ENCODE results near the gene ACSF3.

The ACSF3 gene

GRCh38 chr16:89093602-89094251 is at the start of gene ACSF3:
Gene ACSF3, plus strand, starts transcription at chr16:89093852. Its CDS starts 6,830 bp downstream, at chr16:89100682.
- DNase-seq = peak; percentile 38

- no peak for DNase-seq
These were observed 49.1 kb upstream of the ACSF3 start for GRCh38 chr16:89044418-89045180.

- DNase-seq = no peak
These were observed 48.4 kb upstream of the ACSF3 start for GRCh38 chr16:89045181-89045815.

GRCh38 chr16:89045881-89046280 is 47.8 kb upstream of the ACSF3 start:
- DNase-seq = no peak

- DNase-seq = no peak
These were observed 47.2 kb upstream of the ACSF3 start for GRCh38 chr16:89046491-89046890.

- DNase-seq = no peak
These were observed 46.1 kb upstream of the ACSF3 start for GRCh38 chr16:89047331-89048089.

- no peak for DNase-seq
These were observed 45.4 kb upstream of the ACSF3 start for GRCh38 chr16:89048090-89048725.

GRCh38 chr16:89048871-89049422 is 44.7 kb upstream of the ACSF3 start:
- no peak for DNase-seq

GRCh38 chr16:89049484-89050118 is 44.1 kb upstream of the ACSF3 start:
- peak; percentile 92 for DNase-seq

- DNase-seq = no peak
These were observed 43.4 kb upstream of the ACSF3 start for GRCh38 chr16:89050119-89050867.

GRCh38 chr16:89050868-89051311 is 42.8 kb upstream of the ACSF3 start:
- DNase-seq = no peak

- peak; percentile 85 for DNase-seq
These were observed 42.0 kb upstream of the ACSF3 start for GRCh38 chr16:89051521-89052166.

- DNase-seq = peak; percentile 34
These were observed 41.3 kb upstream of the ACSF3 start for GRCh38 chr16:89052191-89052889.

GRCh38 chr16:89052890-89053724 is 40.5 kb upstream of the ACSF3 start:
- peak; percentile 70 for DNase-seq

- DNase-seq = no peak
These were observed 40.0 kb upstream of the ACSF3 start for GRCh38 chr16:89053725-89054029.

- DNase-seq = no peak
These were observed 39.4 kb upstream of the ACSF3 start for GRCh38 chr16:89054261-89054661.

GRCh38 chr16:89054714-89055113 is 38.9 kb upstream of the ACSF3 start:
- no peak for DNase-seq

GRCh38 chr16:89055313-89055712 is 38.3 kb upstream of the ACSF3 start:
- no peak for DNase-seq
